IMR-90 (cell line): Measurements from ENCODE around the gene FARS2.

Source experiments
- BHLHE40 ChIP-seq: fragments of 150-350 bp; IDR thresholded peaks from 2 replicates; pipeline ENCODE4 v1.6.1; 2016; ENCODE audit warnings: mild to moderate bottlenecking, low read depth, low read length
- CEBPB ChIP-seq: IDR thresholded peaks from 2 replicates; pipeline ENCODE4 v1.6.1; 2012; ENCODE audit warnings: low read depth, low read length, improper control_type of control experiment
- CTCF ChIP-seq: conservative IDR thresholded peaks from 2 replicates; pipeline ENCODE4 v1.5.1; 2012; ENCODE audit warnings: mild to moderate bottlenecking, low read depth, low read length, improper control_type of control experiment
- ELK1 ChIP-seq: fragments of 150-350 bp; IDR thresholded peaks from 2 replicates; pipeline ENCODE4 v1.6.1; 2016; ENCODE audit warnings: low read depth, mild to moderate bottlenecking, low read length, moderate library complexity, borderline replicate concordance
- MAZ ChIP-seq: IDR thresholded peaks from 2 replicates; pipeline ENCODE4 v1.6.1; 2012; ENCODE audit warnings: low read depth, mild to moderate bottlenecking, low read length, improper control_type of control experiment, moderate library complexity, borderline replicate concordance
- MXI1 ChIP-seq: IDR thresholded peaks from 2 replicates; pipeline ENCODE4 v1.6.1; 2012; ENCODE audit warnings: low read depth, mild to moderate bottlenecking, low read length, moderate library complexity, borderline replicate concordance
- NFE2L2 ChIP-seq: fragments of 150-350 bp; IDR thresholded peaks from 2 replicates; pipeline ENCODE4 v1.6.1; 2016; ENCODE audit warnings: low read depth, mild to moderate bottlenecking, low read length
- POLR2A ChIP-seq: IDR thresholded peaks from 2 replicates; pipeline ENCODE4 v1.6.1; 2012; ENCODE audit warnings: mild to moderate bottlenecking, low read depth, low read length
- RAD21 ChIP-seq: IDR thresholded peaks from 2 replicates; pipeline ENCODE4 v1.6.1; 2012; ENCODE audit warnings: low read length, improper control_type of control experiment
- RCOR1 ChIP-seq: IDR thresholded peaks from 2 replicates; pipeline ENCODE4 v1.6.1; 2012; ENCODE audit warnings: mild to moderate bottlenecking, low read length, improper control_type of control experiment; ENCODE audit not compliant: insufficient replicate concordance

- TF ChIP-seq CTCF = no peak
- no peak for TF ChIP-seq POLR2A
- TF ChIP-seq BHLHE40 = no peak
- TF ChIP-seq ELK1 = no peak
- no peak for TF ChIP-seq NFE2L2
- TF ChIP-seq MAZ = no peak
- no peak for TF ChIP-seq RCOR1
- no peak for TF ChIP-seq MXI1
- TF ChIP-seq RAD21 = no peak
- no peak for TF ChIP-seq CEBPB
These were observed 64.8 kb downstream of the FARS2 start for GRCh38 chr6:5326022-5326641.
